ENCODE measurements around the gene TMEM213.

- no peak for TF ChIP-seq CTCF (IDR thresholded peaks at IDR 0.05)
- TF ChIP-seq POLR2A (IDR thresholded peaks at IDR 0.05; ENCODE audit: low read depth) = no peak
- no peak for TF ChIP-seq EP300 (IDR thresholded peaks at IDR 0.05)
- no peak for TF ChIP-seq POLR2AphosphoS5 (IDR thresholded peaks at IDR 0.05)
Measured at GRCh38 chr7:138770904-138771303, 26.9 kb upstream of the TMEM213 start.

Data from esophagus muscularis mucosa (tissue), 4 donors.